H9 (cell line): ENCODE measurements around the gene BAIAP2. TPM values are rescaled to one million over a fixed set of nuclear protein-coding genes. Genes with fewer than 3 reads are reported as not detected.

Experiments used
- DNase-seq: peaks from one replicate; pipeline ENCODE4 v3.0.0-alpha.2; 2017
- H2AFZ ChIP-seq: one replicate; pipeline ENCODE4 v1.6.1; 2013; ENCODE audit warnings: mild to moderate bottlenecking, low read length, control low read depth, moderate library complexity
- H2AK5ac ChIP-seq: 2 replicates; pipeline ENCODE4 v1.6.1; 2013; ENCODE audit warnings: low read length, control low read depth, mixed read lengths; ENCODE audit not compliant: insufficient read length
- H2BK120ac ChIP-seq: one replicate; pipeline ENCODE4 v1.6.1; 2013; ENCODE audit warnings: low read depth, mild to moderate bottlenecking, low read length, control low read depth, inconsistent platforms; ENCODE audit not compliant: poor library complexity, severe bottlenecking
- H2BK12ac ChIP-seq: 2 replicates; pipeline ENCODE4 v1.6.1; 2013; ENCODE audit warnings: low read length, control low read depth, mixed read lengths, low read depth; ENCODE audit not compliant: insufficient read length
- H2BK15ac ChIP-seq: 2 replicates; pipeline ENCODE4 v1.6.1; 2013; ENCODE audit warnings: low read depth, low read length, control low read depth
- H2BK20ac ChIP-seq: one replicate; pipeline ENCODE4 v1.6.1; 2013; ENCODE audit warnings: low read depth, mild to moderate bottlenecking, low read length, control low read depth, inconsistent platforms; ENCODE audit not compliant: poor library complexity, severe bottlenecking
- H2BK5ac ChIP-seq: 2 replicates; pipeline ENCODE4 v1.6.1; 2013; ENCODE audit warnings: low read length, control low read depth, mixed read lengths; ENCODE audit not compliant: insufficient read length
- H3K14ac ChIP-seq: 2 replicates; pipeline ENCODE4 v1.6.1; 2013; ENCODE audit warnings: low read length, control low read depth; ENCODE audit not compliant: insufficient read depth
- H3K18ac ChIP-seq: 2 replicates; pipeline ENCODE4 v1.6.1; 2013; ENCODE audit warnings: low read depth, mild to moderate bottlenecking, mixed read lengths, low read length, control low read depth; ENCODE audit not compliant: insufficient read length
- H3K23ac ChIP-seq: 2 replicates; pipeline ENCODE4 v1.6.1; 2013; ENCODE audit warnings: low read length, control low read depth, mixed read lengths, low read depth; ENCODE audit not compliant: insufficient read length
- H3K23me2 ChIP-seq: 2 replicates; pipeline ENCODE4 v1.6.1; 2013; ENCODE audit warnings: low read depth, mild to moderate bottlenecking, mixed read lengths, low read length, control low read depth; ENCODE audit not compliant: insufficient read length, poor library complexity, severe bottlenecking
- H3K27ac ChIP-seq: 2 replicates; pipeline ENCODE4 v1.5.1; 2013; ENCODE audit warnings: low read length, control low read depth, mixed read lengths, low read depth; ENCODE audit not compliant: insufficient read length
- H3K27me3 ChIP-seq: 2 replicates; pipeline ENCODE4 v1.6.1; 2013; ENCODE audit warnings: low read length, control low read depth, inconsistent platforms; ENCODE audit not compliant: insufficient read depth
- H3K4ac ChIP-seq: 2 replicates; pipeline ENCODE4 v1.6.1; 2013; ENCODE audit warnings: low read depth, mild to moderate bottlenecking, control low read depth, inconsistent platforms, low read length, moderate library complexity
- H3K4me1 ChIP-seq: 2 replicates; pipeline ENCODE4 v1.6.1; 2013; ENCODE audit warnings: low read length, control low read depth, inconsistent platforms; ENCODE audit not compliant: insufficient read depth
- H3K4me2 ChIP-seq: 2 replicates; pipeline ENCODE4 v1.6.1; 2013; ENCODE audit warnings: low read length, control low read depth, mixed read lengths; ENCODE audit not compliant: insufficient read length, insufficient read depth
- H3K56ac ChIP-seq: 2 replicates; pipeline ENCODE4 v1.6.1; 2013; ENCODE audit warnings: low read depth, mild to moderate bottlenecking, mixed read lengths, low read length, control low read depth; ENCODE audit not compliant: insufficient read length
- H3K79me1 ChIP-seq: 2 replicates; pipeline ENCODE4 v1.6.1; 2013; ENCODE audit warnings: low read depth, mild to moderate bottlenecking, moderate library complexity, low read length, control low read depth, inconsistent platforms; ENCODE audit not compliant: insufficient read depth, poor library complexity, severe bottlenecking
- H3K79me2 ChIP-seq: 2 replicates; pipeline ENCODE4 v1.6.1; 2013; ENCODE audit warnings: low read length, control low read depth, inconsistent platforms; ENCODE audit not compliant: insufficient read depth
- H3K9ac ChIP-seq: 2 replicates; pipeline ENCODE4 v1.6.1; 2013; ENCODE audit warnings: low read length, control low read depth, mixed read lengths; ENCODE audit not compliant: insufficient read length; ENCODE audit errors: extremely low read depth
- H3K9me3 ChIP-seq: one replicate; pipeline ENCODE4 v1.6.1; 2013; ENCODE audit warnings: low read depth, low read length, inconsistent platforms; ENCODE audit not compliant: control insufficient read depth
- H3T11ph ChIP-seq: one replicate; pipeline ENCODE4 v1.6.1; 2013; ENCODE audit warnings: mild to moderate bottlenecking, low read length, control low read depth, inconsistent platforms
- H4K20me1 ChIP-seq: one replicate; pipeline ENCODE4 v1.6.1; 2013; ENCODE audit not compliant: control insufficient read depth, insufficient read length, insufficient read depth
- H4K5ac ChIP-seq: 2 replicates; pipeline ENCODE4 v1.6.1; 2013; ENCODE audit warnings: low read depth, mild to moderate bottlenecking, mixed read lengths, low read length, control low read depth; ENCODE audit not compliant: insufficient read length
- H4K8ac ChIP-seq: replicated peaks from 2 replicates; pipeline ENCODE4 v1.6.1; 2013; ENCODE audit warnings: low read length, control low read depth, mixed read lengths, low read depth; ENCODE audit not compliant: insufficient read length
- H4K91ac ChIP-seq: 2 replicates; pipeline ENCODE4 v1.6.1; 2013; ENCODE audit warnings: low read depth, mild to moderate bottlenecking, moderate library complexity, mixed read lengths, low read length, control low read depth; ENCODE audit not compliant: insufficient read length
- H3K27ac Mint-ChIP-seq, 3 experiments: 2 replicates in 2 of 3; 3 replicates in 1 of 3; pipeline ENCODE4 v1.8.0; 2020 to 2021; ENCODE audit warnings: mixed read lengths in 3 of 3, mild to moderate bottlenecking in 1 of 3, moderate library complexity in 1 of 3
- H3K27me3 Mint-ChIP-seq: 2 replicates; pipeline ENCODE4 v1.8.0; 2021; ENCODE audit warnings: low read depth, mild to moderate bottlenecking, moderate library complexity, mixed read lengths
- H3K36me3 Mint-ChIP-seq, 3 experiments: 2 replicates in 2 of 3; 3 replicates in 1 of 3; pipeline ENCODE4 v1.8.0; 2020 to 2021; ENCODE audit warnings: low read depth in 3 of 3, mixed read lengths in 3 of 3; ENCODE audit not compliant: insufficient read depth in 1 of 3
- H3K4me1 Mint-ChIP-seq, 2 experiments: 2 replicates each; pipeline ENCODE4 v1.8.0; 2020; ENCODE audit warnings: mixed read lengths in 2 of 2
- H3K4me3 Mint-ChIP-seq, 2 experiments: 2 replicates in 1 of 2; 3 replicates in 1 of 2; pipeline ENCODE4 v1.8.0; 2020 to 2021; ENCODE audit warnings: mild to moderate bottlenecking in 2 of 2, mixed read lengths in 2 of 2, moderate library complexity in 1 of 2
- H3K9me3 Mint-ChIP-seq, 2 experiments: 2 replicates in 1 of 2; 3 replicates in 1 of 2; pipeline ENCODE4 v1.8.0; 2020; ENCODE audit warnings: mild to moderate bottlenecking in 2 of 2, mixed read lengths in 2 of 2, moderate library complexity in 1 of 2
- CTCF ChIP-seq: fragments of 200-600 bp; sonication (generic); conservative IDR thresholded peaks from 3 replicates; pipeline ENCODE4 v1.8.0; 2021; ENCODE audit warnings: antibody characterized with exemption, mild to moderate bottlenecking
- whole genome bisulfite sequencing: extraction: QIAGEN DNeasy Blood & Tissue Kit; methylation state at CpG from one replicate; pipeline ENCODE4 v1.1.7; 2013; ENCODE audit warnings: missing lambda C conversion rate, low lambda C conversion rate, mixed read lengths; ENCODE audit not compliant: insufficient read length; ENCODE audit errors: extremely low coverage; 5-methylcytosine and 5-hydroxymethylcytosine counted together
- total RNA-seq: library from RNA; stranded (reverse); gene quantifications from 2 replicates; pipeline ENCODE4 v1.2.1, GENCODE V29; 2021

BAIAP2 gene
- total RNA-seq, 1 experiment from 2014 or later = 27.8 TPM

DNA sequence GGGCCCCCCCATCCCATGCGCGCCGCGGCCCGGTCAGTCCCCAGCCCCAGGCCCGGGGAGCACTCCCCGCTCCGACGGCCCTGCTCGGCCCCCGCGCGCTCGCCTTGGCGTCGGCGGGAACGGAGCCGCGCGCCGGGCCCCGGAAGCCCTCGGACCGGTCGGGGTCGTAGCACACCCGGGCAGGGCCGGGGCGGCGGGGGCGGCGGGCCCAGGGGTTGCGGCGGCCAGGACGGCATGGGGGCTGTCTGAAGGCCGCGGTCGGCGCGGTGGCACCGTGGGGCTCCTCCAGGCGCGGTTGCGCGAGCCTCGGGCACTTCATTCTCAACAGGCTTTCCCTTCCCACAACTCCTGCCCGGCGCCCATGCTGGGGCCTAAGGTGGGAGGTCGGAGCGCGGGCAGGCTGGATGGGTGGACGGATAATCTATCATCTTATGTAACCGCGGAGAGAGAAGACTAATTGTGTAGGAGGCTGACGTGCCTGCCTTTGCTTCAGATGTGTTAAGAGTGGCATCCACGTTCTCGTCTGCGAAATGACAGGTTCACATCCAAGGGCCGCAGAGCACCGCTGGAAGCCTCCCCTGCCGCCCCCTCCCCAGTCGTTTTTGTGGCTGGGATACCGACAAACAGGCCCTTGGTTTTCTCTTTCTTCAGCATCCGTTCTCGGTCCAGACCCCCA lies 708 bp downstream of the BAIAP2 start:
- Histone ChIP-seq H3K79me2 (no peaks in the 10 kb centered on the region; the same call in 1 of the 2 replicates), H2AFZ (no peak overlapping the region), H3K23me2 (peaks cover 9% of the 10 kb centered on the region), H3K14ac (no peak overlapping the region), H3T11ph (no peak overlapping the region), H3K4me1 (peaks cover 4% of the 10 kb centered on the region; the same call in 1 of the 2 replicates), H3K4me2 (peak overlapping the region; percentile 67), H3K4ac (no peak overlapping the region), H4K20me1 (no peaks in the 10 kb centered on the region), H2BK12ac (no peak overlapping the region), H4K5ac (no peak overlapping the region), H2BK20ac (no peak overlapping the region), H4K91ac (no peak overlapping the region), H2BK120ac (no peak overlapping the region), H3K79me1 (no peaks in the 10 kb centered on the region), H3K9ac (no peak overlapping the region), H3K56ac (no peak overlapping the region), H3K27ac (no peak overlapping the region), H3K9me3 (no peaks in the 10 kb centered on the region), H3K27me3 (peaks cover 2% of the 10 kb centered on the region; the same call in 1 of the 2 replicates), H3K23ac (no peak overlapping the region), H4K8ac (no peak overlapping the region), H2AK5ac (no peak overlapping the region), H2BK5ac (no peak overlapping the region), H3K18ac (no peak overlapping the region), H2BK15ac (no peak overlapping the region)
- no peak overlapping the region for H3K27ac Mint-ChIP-seq
- peaks cover 25% of the 10 kb centered on the region for H3K27me3 Mint-ChIP-seq
- no peaks in the 10 kb centered on the region; a peak in 1 of 5 replicates for H3K9me3 Mint-ChIP-seq
- peaks cover 2 to 21% (median 11%) of the 10 kb centered on the region in 3 experiments; a peak in 6 of 7 replicates for H3K36me3 Mint-ChIP-seq
- peaks cover 27 to 41% of the 10 kb centered on the region in 2 experiments for H3K4me1 Mint-ChIP-seq
- H3K4me3 Mint-ChIP-seq = peak overlapping the region; percentile 82 to 89
- TF ChIP-seq CTCF = no peak
- no CpG with 5 or more reads among the region's 66 CpGs for WGBS
- no peak for DNase-seq
